HG03025 (cell line): ENCODE measurements around the gene DNAJB9.
A peak's percentile ranks its signal among the peaks of the same experiment; 100 is the strongest.

Experiments used
- ATAC-seq: cut with Tn5 transposase; IDR thresholded peaks from one replicate; pipeline ENCODE4 v1.9.1; 2021; ENCODE audit warnings: mild to moderate bottlenecking, moderate library complexity; ENCODE audit not compliant: unreplicated experiment, low FRiP score

DNAJB9 gene

GRCh38 chr7:108603656-108604306, 34.1 kb downstream of the DNAJB9 start:
- ATAC-seq: no peak

- ATAC-seq: no peak
Observed at GRCh38 chr7:108604307-108605077, 34.8 kb downstream of the DNAJB9 start.

- ATAC-seq: no peak
Observed at GRCh38 chr7:108605559-108606201, 36.0 kb downstream of the DNAJB9 start.

- no peak for ATAC-seq
Observed at GRCh38 chr7:108609643-108610042, 40.0 kb downstream of the DNAJB9 start.

GRCh38 chr7:108611268-108611667, 41.6 kb downstream of the DNAJB9 start:
- no peak for ATAC-seq

- ATAC-seq: peak; percentile 77
Observed at GRCh38 chr7:108613147-108613948, 43.7 kb downstream of the DNAJB9 start.

- no peak for ATAC-seq
Observed at GRCh38 chr7:108613949-108614381, 44.3 kb downstream of the DNAJB9 start.

- no peak for ATAC-seq
Observed at GRCh38 chr7:108614896-108615295, 45.2 kb downstream of the DNAJB9 start.

GRCh38 chr7:108618056-108618455, 48.4 kb downstream of the DNAJB9 start:
- no peak for ATAC-seq

- ATAC-seq: peak; percentile 70
Observed at GRCh38 chr7:108623220-108623619, 53.5 kb downstream of the DNAJB9 start.
